Testis (tissue), 3 donors: ENCODE measurements around the gene GALNT7. TPM values are rescaled to one million over a fixed set of nuclear protein-coding genes. Genes with fewer than 3 reads are reported as not detected.

Experiments used
- DNase-seq: peaks from one replicate; pipeline ENCODE4 v3.0.0-alpha.2; 2019
- H3K27ac ChIP-seq, 2 donors: fragments of 200-600 bp; sonication (generic); one replicate each; pipeline ENCODE4 v1.5.1; 2019
- H3K27me3 ChIP-seq: fragments of 200-600 bp; sonication (generic); one replicate; pipeline ENCODE4 v1.5.1; 2019
- H3K36me3 ChIP-seq: fragments of 200-600 bp; sonication (generic); one replicate; pipeline ENCODE4 v1.5.1; 2017; ENCODE audit warnings: low read depth; ENCODE audit errors: missing control alignments
- H3K4me1 ChIP-seq: fragments of 200-600 bp; sonication (generic); one replicate; pipeline ENCODE4 v1.5.1; 2019
- H3K4me3 ChIP-seq, 2 donors: fragments of 200-600 bp; sonication (generic); one replicate each; pipeline ENCODE4 v1.5.1; 2017 to 2019
- H3K9me3 ChIP-seq: fragments of 200-600 bp; sonication (generic); one replicate; pipeline ENCODE4 v1.5.1; 2017
- POLR2A ChIP-seq: fragments of 450-650 bp; IDR thresholded peaks from one replicate; pipeline ENCODE4 v1.6.1; 2017; ENCODE audit warnings: antibody characterized with exemption, mild to moderate bottlenecking, moderate library complexity
- WGBS, 2 donors: methylation state at CpG; one replicate each; pipeline ENCODE4 v1.1.5; 2018; 5-methylcytosine and 5-hydroxymethylcytosine counted together
- intact Hi-C: fragments of 100-400 bp; cut with DNase I; formaldehyde crosslinking; loops from one replicate; pipeline ENCODE4 v1.15.1; 2023; ENCODE audit warnings: low total_unique reads
- polyA plus RNA-seq: library from polyadenylated mRNA; stranded (reverse); fragments of 350-450 nt; fragmentation: Illumina TruSeq; extraction: RNeasy Lipid Tissue Mini Kit (QIAGEN cat#74804); gene quantifications from one replicate; pipeline ENCODE4 v1.2.3, GENCODE V29; 2014; ENCODE audit warnings: low read depth, low replicate concordance; ENCODE audit not compliant: insufficient read depth
- total RNA-seq, 2 donors: library from RNA; depleted of rRNA; stranded (reverse); fragments of >200 nt; gene quantifications; one replicate each; pipeline ENCODE4 v1.2.3, GENCODE V29; 2016
- TF ChIP-seq, protein P1 (sequence below), 3 experiments: fragments of 450-650 bp in 2 of 3; fragments of 200-600 bp in 1 of 3; sonication (generic) in 1 of 3; IDR thresholded peaks; one replicate each; pipeline ENCODE4 v1.5.1; 2016 to 2019; ENCODE audit warnings: antibody characterized with exemption in 3 of 3, mild to moderate bottlenecking in 2 of 3, moderate library complexity in 1 of 3

The GALNT7 gene
- total and polyA plus RNA-seq, 3 donors from 2014 or later: 18.0 to 32.0 (median 28.8) TPM

DNA sequence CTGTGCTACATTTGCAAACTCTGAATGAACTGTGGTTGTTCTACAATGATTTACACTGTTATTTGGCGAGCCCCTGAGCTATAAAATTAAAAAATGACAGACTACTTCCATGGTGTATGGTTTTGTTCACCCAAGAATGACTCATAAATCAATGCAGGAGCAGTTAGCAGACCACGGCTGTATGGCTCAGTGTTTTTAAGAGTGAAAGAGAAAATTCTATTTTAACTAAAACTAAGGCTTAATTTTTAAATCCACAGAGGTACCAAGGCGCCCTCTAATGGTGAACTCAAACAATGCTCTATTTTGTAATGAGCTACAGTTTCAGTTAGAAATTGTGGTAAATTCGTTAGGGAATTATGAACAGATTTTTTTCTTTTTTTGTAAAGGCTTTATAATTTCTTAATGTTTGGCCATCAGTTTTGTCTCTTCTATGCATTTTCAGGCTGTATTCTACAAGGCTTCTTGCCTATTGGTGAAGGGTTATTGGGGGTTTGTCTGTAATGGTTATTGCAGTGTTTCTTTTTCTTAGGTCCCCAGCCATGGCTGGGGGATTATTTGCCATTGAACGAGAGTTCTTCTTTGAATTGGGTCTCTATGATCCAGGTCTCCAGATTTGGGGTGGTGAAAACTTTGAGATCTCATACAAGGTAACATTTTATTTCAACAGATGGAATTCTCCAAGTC is 133.0 kb downstream of the GALNT7 start:
- no peak for DNase-seq
- TF ChIP-seq POLR2A: no peak
- TF ChIP-seq, protein P1, sequence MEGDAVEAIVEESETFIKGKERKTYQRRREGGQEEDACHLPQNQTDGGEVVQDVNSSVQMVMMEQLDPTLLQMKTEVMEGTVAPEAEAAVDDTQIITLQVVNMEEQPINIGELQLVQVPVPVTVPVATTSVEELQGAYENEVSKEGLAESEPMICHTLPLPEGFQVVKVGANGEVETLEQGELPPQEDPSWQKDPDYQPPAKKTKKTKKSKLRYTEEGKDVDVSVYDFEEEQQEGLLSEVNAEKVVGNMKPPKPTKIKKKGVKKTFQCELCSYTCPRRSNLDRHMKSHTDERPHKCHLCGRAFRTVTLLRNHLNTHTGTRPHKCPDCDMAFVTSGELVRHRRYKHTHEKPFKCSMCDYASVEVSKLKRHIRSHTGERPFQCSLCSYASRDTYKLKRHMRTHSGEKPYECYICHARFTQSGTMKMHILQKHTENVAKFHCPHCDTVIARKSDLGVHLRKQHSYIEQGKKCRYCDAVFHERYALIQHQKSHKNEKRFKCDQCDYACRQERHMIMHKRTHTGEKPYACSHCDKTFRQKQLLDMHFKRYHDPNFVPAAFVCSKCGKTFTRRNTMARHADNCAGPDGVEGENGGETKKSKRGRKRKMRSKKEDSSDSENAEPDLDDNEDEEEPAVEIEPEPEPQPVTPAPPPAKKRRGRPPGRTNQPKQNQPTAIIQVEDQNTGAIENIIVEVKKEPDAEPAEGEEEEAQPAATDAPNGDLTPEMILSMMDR (IDR thresholded peaks at IDR 0.05): peak; percentile 54 to 75 (median 68)
- intact Hi-C loops: no loop called here
- Histone ChIP-seq H3K27ac (no peak overlapping the region), H3K36me3 (no peaks in the 10 kb centered on the region), H3K27me3 (no peaks in the 10 kb centered on the region), H3K9me3 (no peaks in the 10 kb centered on the region), H3K4me1 (no peaks in the 10 kb centered on the region), H3K4me3 (no peak overlapping the region)
- WGBS, 2 donors: 48 to 51% methylated on average over 5 of the region's 5 CpGs

GRCh38 chr4:173307778-173308177 is 139.2 kb downstream of the GALNT7 start:
- no peak for TF ChIP-seq POLR2A
- no peak overlapping the region for H3K4me3 ChIP-seq
- no peaks in the 10 kb centered on the region for H3K27me3 ChIP-seq
- intact Hi-C loops: no loop called here
- WGBS, 2 donors: 92 to 97% methylated on average over 3 of the region's 3 CpGs
- no peak overlapping the region for H3K27ac ChIP-seq
- H3K9me3 ChIP-seq: no peaks in the 10 kb centered on the region
- no peak for DNase-seq
- H3K4me1 ChIP-seq: no peaks in the 10 kb centered on the region
- H3K36me3 ChIP-seq: no peaks in the 10 kb centered on the region

DNA sequence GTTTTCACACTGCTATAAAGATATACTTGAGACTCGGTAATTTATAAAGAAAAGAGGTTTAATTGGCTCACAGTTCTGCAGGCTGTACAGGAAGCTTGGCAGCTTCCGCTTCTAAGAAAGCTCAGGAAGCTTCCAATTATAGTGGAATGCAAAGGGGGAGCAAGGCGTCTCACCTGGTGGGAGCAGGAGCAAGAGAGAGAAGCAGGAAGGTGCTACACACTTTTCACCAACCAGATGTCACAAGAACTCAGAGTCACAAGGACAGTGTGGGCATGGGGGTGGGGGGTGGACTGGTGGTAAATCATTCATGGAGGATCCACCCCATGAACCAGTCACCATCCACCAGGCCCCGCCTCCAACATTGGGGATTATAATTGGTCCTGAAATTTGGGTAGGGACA is 142.8 kb downstream of the GALNT7 start:
- no peaks in the 10 kb centered on the region for H3K4me1 ChIP-seq
- intact Hi-C loops: no loop called here
- H3K27ac ChIP-seq: no peak overlapping the region
- TF ChIP-seq, protein P1 (IDR thresholded peaks at IDR 0.05): no peak
- no peak for TF ChIP-seq POLR2A
- H3K9me3 ChIP-seq: no peaks in the 10 kb centered on the region
- no peaks in the 10 kb centered on the region for H3K27me3 ChIP-seq
- 93 to 94% methylated on average over 4 of the region's 4 CpGs for WGBS, 2 donors
- H3K36me3 ChIP-seq: no peaks in the 10 kb centered on the region
- no peak overlapping the region for H3K4me3 ChIP-seq
- no peak for DNase-seq

DNA sequence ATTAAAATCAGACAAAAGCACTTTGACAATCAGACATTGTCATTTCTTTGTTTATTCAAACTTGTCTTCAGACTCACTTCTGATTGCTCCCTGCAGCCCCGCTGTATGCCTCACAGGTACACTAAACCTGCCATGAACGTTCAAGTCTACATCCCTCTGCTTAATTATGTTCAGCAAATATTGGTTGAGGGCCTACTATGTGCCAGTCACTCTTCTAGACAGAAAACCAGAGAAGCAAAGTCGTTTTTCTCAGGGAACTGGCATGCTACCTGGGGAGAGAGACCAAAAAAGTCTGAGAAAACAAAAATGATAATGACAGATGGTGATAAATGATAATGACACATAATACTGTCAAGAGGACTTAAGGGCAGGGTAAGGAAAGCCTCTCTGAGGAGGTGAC is 146.1 kb downstream of the GALNT7 start:
- Histone ChIP-seq H3K36me3 (no peaks in the 10 kb centered on the region), H3K4me1 (no peaks in the 10 kb centered on the region), H3K4me3 (no peak overlapping the region), H3K9me3 (no peaks in the 10 kb centered on the region), H3K27ac (no peak overlapping the region), H3K27me3 (no peaks in the 10 kb centered on the region)
- no peak for DNase-seq
- TF ChIP-seq, protein P1 (IDR thresholded peaks at IDR 0.05): no peak
- TF ChIP-seq POLR2A: no peak
- WGBS, 2 donors: 88 to 89% methylated on average over 3 of the region's 3 CpGs
- intact Hi-C loops: loop anchor here (5.0 kb wide), 1 partner anchor 103 kb away; no protein-coding TSS in a partner anchor

- Histone ChIP-seq H3K36me3 (no peaks in the 10 kb centered on the region), H3K9me3 (no peaks in the 10 kb centered on the region), H3K27ac (no peak overlapping the region), H3K4me3 (no peak overlapping the region), H3K4me1 (no peaks in the 10 kb centered on the region), H3K27me3 (no peaks in the 10 kb centered on the region)
- intact Hi-C loops: loop anchor here (5.0 kb wide), 1 partner anchor 101 kb away; no protein-coding TSS in a partner anchor
- WGBS, 2 donors: 84 to 86% methylated on average over 2 of the region's 2 CpGs
- TF ChIP-seq, protein P1 (IDR thresholded peaks at IDR 0.05): no peak
- TF ChIP-seq POLR2A: no peak
- DNase-seq: no peak
Measured at GRCh38 chr4:173316060-173316459, 147.4 kb downstream of the GALNT7 start.
